KMS-11 (cell line): ENCODE results near the gene RTTN.
"Not testable (repeated sequence)": the region's sequence is repeated elsewhere in the genome, so short reads cannot be mapped to it uniquely, and the experiment has no call there.

ENCODE experiments used
- H2AFZ ChIP-seq: fragments of 200-600 bp; sonication (generic); 2 replicates; pipeline ENCODE4 v1.6.1; 2016; ENCODE audit warnings: antibody characterized with exemption, mixed run types, low read depth
- H3K27ac ChIP-seq: fragments of 200-600 bp; sonication (generic); 2 replicates; pipeline ENCODE4 v1.6.1; 2016; ENCODE audit warnings: mild to moderate bottlenecking, mixed run types
- H3K27me3 ChIP-seq: fragments of 200-600 bp; sonication (generic); 2 replicates; pipeline ENCODE4 v1.6.1; 2017; ENCODE audit warnings: mild to moderate bottlenecking, low read depth, mixed run types, moderate library complexity; ENCODE audit not compliant: insufficient read depth
- H3K36me3 ChIP-seq: fragments of 200-600 bp; sonication (generic); 2 replicates; pipeline ENCODE4 v1.6.1; 2017; ENCODE audit warnings: mild to moderate bottlenecking, mixed run types; ENCODE audit not compliant: insufficient read depth
- H3K4me1 ChIP-seq: fragments of 200-600 bp; sonication (generic); 2 replicates; pipeline ENCODE4 v1.6.1; 2016; ENCODE audit warnings: mild to moderate bottlenecking, low read depth, mixed run types; ENCODE audit not compliant: poor library complexity, severe bottlenecking
- H3K4me2 ChIP-seq: fragments of 200-600 bp; sonication (generic); 2 replicates; pipeline ENCODE4 v1.7.0; 2016; ENCODE audit warnings: mild to moderate bottlenecking, mixed run types
- H3K4me3 ChIP-seq: fragments of 200-600 bp; sonication (generic); IDR thresholded peaks from 2 replicates; pipeline ENCODE4 v1.6.1; 2017; ENCODE audit warnings: low read depth, low read length, mixed read lengths; ENCODE audit not compliant: insufficient read depth
- H3K79me2 ChIP-seq: fragments of 200-600 bp; sonication (generic); 2 replicates; pipeline ENCODE4 v1.6.1; 2016; ENCODE audit warnings: low read depth, mixed run types; ENCODE audit not compliant: insufficient read depth
- H3K9ac ChIP-seq: fragments of 200-600 bp; sonication (generic); 2 replicates; pipeline ENCODE4 v1.6.1; 2016; ENCODE audit warnings: mild to moderate bottlenecking, mixed run types
- H4K20me1 ChIP-seq: fragments of 200-600 bp; sonication (generic); 2 replicates; pipeline ENCODE4 v1.6.1; 2016; ENCODE audit warnings: mild to moderate bottlenecking, mixed run types; ENCODE audit not compliant: insufficient read depth
- TF ChIP-seq, protein P1 (sequence below): fragments of 200-600 bp; sonication (generic); conservative IDR thresholded peaks from 2 replicates; pipeline ENCODE4 v1.6.1; 2017; ENCODE audit warnings: low read depth, mild to moderate bottlenecking, antibody characterized with exemption, low read length, moderate library complexity, mixed read lengths

Gene RTTN

DNA sequence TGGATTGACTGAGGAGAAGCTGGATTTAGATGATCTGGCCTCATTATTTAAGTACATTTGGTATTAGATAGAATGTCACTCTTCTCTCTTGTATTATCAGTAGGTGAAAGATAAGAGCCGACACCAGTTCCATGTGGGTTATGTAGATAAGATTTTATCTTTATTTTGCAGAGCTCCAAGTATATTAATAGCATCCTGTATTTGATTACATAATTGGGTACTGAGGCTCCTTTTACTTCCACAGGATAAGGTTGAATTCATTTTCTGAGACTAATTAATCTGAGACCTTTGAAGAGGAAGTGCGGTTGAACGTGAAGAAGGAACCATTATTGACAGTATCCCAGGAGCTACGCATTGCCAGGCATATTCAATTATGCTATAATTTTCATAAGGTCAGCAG lies 225.0 kb downstream of the RTTN start:
- Histone ChIP-seq H3K27ac (no peak overlapping the region), H3K9ac (no peak overlapping the region), H3K4me1 (no peaks in the 10 kb centered on the region)

DNA sequence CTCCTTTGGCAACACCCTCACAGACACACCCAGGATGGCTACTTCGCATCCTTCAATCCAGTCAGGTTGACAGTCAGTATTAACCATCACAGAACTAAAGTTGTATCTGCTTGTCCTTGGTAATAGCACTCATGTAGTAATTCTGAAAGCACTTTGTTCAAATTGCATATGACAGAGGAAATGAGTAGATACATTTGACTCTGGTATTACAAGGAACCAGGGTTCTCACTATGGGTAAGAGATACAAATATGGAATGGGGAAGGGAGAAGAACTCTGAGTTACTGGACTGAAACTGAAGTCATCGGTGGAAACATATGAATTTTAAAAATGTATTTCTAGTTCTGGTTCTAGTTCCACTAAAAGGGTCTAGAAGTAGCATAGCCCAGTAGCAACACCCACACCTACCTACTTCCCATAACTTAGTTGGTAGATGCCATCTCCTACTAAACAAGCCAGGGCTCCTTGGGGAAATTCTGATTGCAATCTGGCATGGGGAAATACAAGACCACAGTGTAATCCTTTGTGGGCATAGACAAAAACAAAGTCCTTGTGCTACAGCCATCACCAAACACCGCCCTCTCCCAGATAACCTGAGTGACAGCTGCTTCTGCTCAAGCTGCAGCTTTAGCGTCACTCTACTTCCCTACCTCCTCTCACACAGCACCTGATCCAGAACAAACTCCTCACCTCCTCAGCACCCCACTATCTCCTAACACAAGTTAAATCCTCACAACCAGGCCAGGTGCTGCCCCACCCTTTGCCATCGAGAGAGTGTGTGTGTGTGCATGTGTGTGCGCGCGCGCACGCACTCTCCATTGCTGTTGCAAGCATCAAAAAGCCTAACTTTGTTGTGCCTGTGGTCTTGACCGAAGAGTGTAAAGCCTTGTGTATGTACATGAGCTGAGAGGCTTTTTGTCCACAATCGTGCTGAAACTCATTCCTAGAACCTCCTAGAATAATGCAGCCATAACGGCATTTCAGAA lies 226.5 kb downstream of the RTTN start:
- TF ChIP-seq, protein P1, sequence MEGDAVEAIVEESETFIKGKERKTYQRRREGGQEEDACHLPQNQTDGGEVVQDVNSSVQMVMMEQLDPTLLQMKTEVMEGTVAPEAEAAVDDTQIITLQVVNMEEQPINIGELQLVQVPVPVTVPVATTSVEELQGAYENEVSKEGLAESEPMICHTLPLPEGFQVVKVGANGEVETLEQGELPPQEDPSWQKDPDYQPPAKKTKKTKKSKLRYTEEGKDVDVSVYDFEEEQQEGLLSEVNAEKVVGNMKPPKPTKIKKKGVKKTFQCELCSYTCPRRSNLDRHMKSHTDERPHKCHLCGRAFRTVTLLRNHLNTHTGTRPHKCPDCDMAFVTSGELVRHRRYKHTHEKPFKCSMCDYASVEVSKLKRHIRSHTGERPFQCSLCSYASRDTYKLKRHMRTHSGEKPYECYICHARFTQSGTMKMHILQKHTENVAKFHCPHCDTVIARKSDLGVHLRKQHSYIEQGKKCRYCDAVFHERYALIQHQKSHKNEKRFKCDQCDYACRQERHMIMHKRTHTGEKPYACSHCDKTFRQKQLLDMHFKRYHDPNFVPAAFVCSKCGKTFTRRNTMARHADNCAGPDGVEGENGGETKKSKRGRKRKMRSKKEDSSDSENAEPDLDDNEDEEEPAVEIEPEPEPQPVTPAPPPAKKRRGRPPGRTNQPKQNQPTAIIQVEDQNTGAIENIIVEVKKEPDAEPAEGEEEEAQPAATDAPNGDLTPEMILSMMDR = no peak
- Histone ChIP-seq H3K4me3 (no peak overlapping the region), H3K9ac (no peak overlapping the region), H3K36me3 (no peaks in the 10 kb centered on the region), H3K4me2 (no peak overlapping the region), H3K27me3 (no peaks in the 10 kb centered on the region), H4K20me1 (no peaks in the 10 kb centered on the region), H2AFZ (no peak overlapping the region), H3K4me1 (no peaks in the 10 kb centered on the region), H3K79me2 (no peaks in the 10 kb centered on the region), H3K27ac (no peak overlapping the region)

More for the DNA sequence above, 225.0 kb downstream of the RTTN start:
- Histone ChIP-seq H2AFZ (no peak overlapping the region), H4K20me1 (no peaks in the 10 kb centered on the region), H3K4me2 (no peak overlapping the region), H3K79me2 (no peaks in the 10 kb centered on the region), H3K36me3 (no peaks in the 10 kb centered on the region), H3K27me3 (no peaks in the 10 kb centered on the region), H3K4me3 (no peak overlapping the region)
- TF ChIP-seq, protein P1 = no peak

DNA sequence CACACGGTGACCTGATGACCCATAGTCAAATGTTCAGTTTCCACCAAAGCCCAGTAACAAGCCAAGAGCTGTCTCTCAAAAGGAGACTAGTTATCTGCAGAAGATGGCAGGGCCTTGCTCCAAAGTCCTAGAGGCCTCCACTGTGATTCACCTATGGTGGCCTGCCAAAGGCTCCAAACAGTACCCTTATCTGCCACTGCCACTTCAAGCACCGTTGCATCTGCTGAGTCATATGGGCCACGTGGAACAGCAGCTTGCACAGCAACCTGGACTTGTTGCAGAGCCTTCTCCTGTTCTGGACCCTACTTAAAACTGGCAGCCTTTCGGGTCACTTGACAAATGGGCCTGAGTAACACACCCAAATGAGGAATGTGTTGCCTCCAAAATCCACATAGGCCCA lies 230.2 kb downstream of the RTTN start:
- H3K27ac ChIP-seq, H3K4me3 ChIP-seq, H3K4me2 ChIP-seq, H2AFZ ChIP-seq, H3K9ac ChIP-seq, H3K27me3 ChIP-seq, H4K20me1 ChIP-seq, H3K4me1 ChIP-seq, H3K36me3 ChIP-seq, H3K79me2 ChIP-seq: not testable (repeated sequence)

DNA sequence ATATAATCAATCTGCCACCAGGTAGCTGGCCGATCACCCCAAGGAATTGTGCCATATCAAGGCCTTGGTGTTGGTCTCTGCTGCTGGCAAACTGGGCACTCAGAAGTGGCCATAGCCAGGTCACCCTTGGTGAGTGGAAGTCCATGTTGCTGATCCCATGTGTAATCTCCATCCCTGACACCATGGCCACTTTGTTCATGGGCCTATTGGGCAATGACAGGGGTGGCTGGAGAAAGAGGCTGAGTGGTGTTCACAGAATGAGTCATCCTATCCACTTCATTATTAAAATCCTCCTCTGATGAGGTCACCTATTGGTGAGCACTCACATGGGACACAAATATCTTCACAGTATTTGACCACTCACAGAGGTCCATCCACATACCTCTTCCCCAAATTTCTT lies 231.1 kb downstream of the RTTN start:
- Histone ChIP-seq H3K27me3 (no peaks in the 10 kb centered on the region), H3K4me3 (no peak overlapping the region), H3K36me3 (no peaks in the 10 kb centered on the region), H3K4me1 (no peaks in the 10 kb centered on the region), H3K79me2 (no peaks in the 10 kb centered on the region), H3K9ac (no peak overlapping the region), H3K4me2 (no peak overlapping the region), H2AFZ (no peak overlapping the region), H4K20me1 (no peaks in the 10 kb centered on the region), H3K27ac (no peak overlapping the region)
- TF ChIP-seq, protein P1 = no peak

DNA sequence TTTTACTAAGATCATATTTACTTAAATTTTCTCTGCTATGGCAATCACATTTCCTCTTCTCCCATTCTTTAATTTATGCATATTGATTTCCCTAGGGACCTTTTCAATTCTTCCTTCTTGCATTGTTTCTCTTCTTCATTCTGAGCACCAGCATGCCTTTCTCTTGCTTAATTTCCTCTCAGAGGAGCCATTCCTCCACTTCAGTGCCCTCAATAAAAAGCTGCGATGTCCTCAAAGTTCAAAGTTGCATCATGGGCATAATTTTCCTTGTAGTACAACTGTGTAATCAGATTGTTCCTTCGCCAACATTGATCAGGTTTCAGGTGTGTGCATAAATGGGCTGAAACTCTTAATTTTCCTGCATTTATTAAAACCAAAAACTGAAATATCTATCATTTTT lies 236.0 kb downstream of the RTTN start:
- Histone ChIP-seq H3K27me3 (no peaks in the 10 kb centered on the region), H3K4me1 (no peaks in the 10 kb centered on the region), H3K4me2 (no peak overlapping the region), H3K27ac (no peak overlapping the region), H3K9ac (no peak overlapping the region), H3K4me3 (no peak overlapping the region), H3K79me2 (no peaks in the 10 kb centered on the region), H3K36me3 (no peaks in the 10 kb centered on the region), H4K20me1 (no peaks in the 10 kb centered on the region), H2AFZ (no peak overlapping the region)
- TF ChIP-seq, protein P1 = no peak
